Activated T-helper 1 cell treated with anti-CD3 and anti-CD28 coated beads, Interleukin-2, amount 50 U/mL, for 16 hours (primary cell): ENCODE results near the gene UCK2.

Experiments used
- DNase-seq, 2 donors: peaks; one replicate each; pipeline ENCODE4 v3.0.0-alpha.2; 2020; ENCODE audit warnings: low read depth in 1 of 2, low spot score in 1 of 2

Gene UCK2

GRCh38 chr1:165877411-165877810 is 50.0 kb downstream of the UCK2 start:
- no peak for DNase-seq

- no peak for DNase-seq
Observed at GRCh38 chr1:165877940-165878556, 50.6 kb downstream of the UCK2 start.

GRCh38 chr1:165879946-165880345 is 52.5 kb downstream of the UCK2 start:
- no peak for DNase-seq

- DNase-seq = no peak
Observed at GRCh38 chr1:165880993-165881392, 53.6 kb downstream of the UCK2 start.

GRCh38 chr1:165882168-165882837 is 54.9 kb downstream of the UCK2 start:
- no peak for DNase-seq

GRCh38 chr1:165883056-165883455 is 55.6 kb downstream of the UCK2 start:
- no peak for DNase-seq

- DNase-seq = no peak
Observed at GRCh38 chr1:165884009-165884689, 56.7 kb downstream of the UCK2 start.

GRCh38 chr1:165884690-165885304 is 57.4 kb downstream of the UCK2 start:
- DNase-seq = no peak

GRCh38 chr1:165885305-165885694 is 57.9 kb downstream of the UCK2 start:
- no peak for DNase-seq

- no peak for DNase-seq
Observed at GRCh38 chr1:165886193-165886592, 58.8 kb downstream of the UCK2 start.

GRCh38 chr1:165886983-165887382 is 59.6 kb downstream of the UCK2 start:
- DNase-seq = no peak

- DNase-seq = no peak
Observed at GRCh38 chr1:165887877-165888551, 60.6 kb downstream of the UCK2 start.

GRCh38 chr1:165888552-165888920 is 61.1 kb downstream of the UCK2 start:
- DNase-seq = no peak

- DNase-seq = no peak
Observed at GRCh38 chr1:165890684-165891083, 63.3 kb downstream of the UCK2 start.

- DNase-seq = no peak
Observed at GRCh38 chr1:165891111-165891860, 63.9 kb downstream of the UCK2 start.

GRCh38 chr1:165892935-165893334 is 65.5 kb downstream of the UCK2 start:
- no peak for DNase-seq

- DNase-seq = no peak
Observed at GRCh38 chr1:165893507-165893906, 66.1 kb downstream of the UCK2 start.

GRCh38 chr1:165894591-165894990 is 67.2 kb downstream of the UCK2 start:
- DNase-seq = no peak

- DNase-seq = no peak
Observed at GRCh38 chr1:165895451-165895871, 68.0 kb downstream of the UCK2 start.

- DNase-seq = no peak
Observed at GRCh38 chr1:165896277-165896676, 68.9 kb downstream of the UCK2 start.
